Rectal smooth muscle tissue (tissue), 1 donor: ENCODE data around the gene DSCAML1.

Source experiments
- H3K27ac ChIP-seq: one replicate; pipeline ENCODE4 v1.7.0; 2013; ENCODE audit warnings: low read depth, low read length, inconsistent platforms
- H3K27me3 ChIP-seq: one replicate; pipeline ENCODE4 v1.7.0; 2013; ENCODE audit warnings: low read length; ENCODE audit not compliant: control insufficient read depth, insufficient read depth
- H3K36me3 ChIP-seq: one replicate; pipeline ENCODE4 v1.7.0; 2013; ENCODE audit warnings: low read length; ENCODE audit not compliant: control insufficient read depth, insufficient read depth
- H3K4me1 ChIP-seq: one replicate; pipeline ENCODE4 v1.7.0; 2013; ENCODE audit warnings: low read length; ENCODE audit not compliant: control insufficient read depth, insufficient read depth
- H3K4me3 ChIP-seq: one replicate; pipeline ENCODE4 v1.7.0; 2013; ENCODE audit warnings: low read length
- H3K9ac ChIP-seq: one replicate; pipeline ENCODE4 v1.7.0; 2013; ENCODE audit warnings: low read length

The DSCAML1 gene

GRCh38 chr11:117420143-117420485, 376.9 kb downstream of the DSCAML1 start:
- H3K27me3 ChIP-seq: no peaks in the 10 kb centered on the region
- H3K4me3 ChIP-seq: no peak overlapping the region
- no peaks in the 10 kb centered on the region for H3K4me1 ChIP-seq
- no peak overlapping the region for H3K9ac ChIP-seq
- no peak overlapping the region for H3K27ac ChIP-seq
- H3K36me3 ChIP-seq: no peaks in the 10 kb centered on the region

DNA sequence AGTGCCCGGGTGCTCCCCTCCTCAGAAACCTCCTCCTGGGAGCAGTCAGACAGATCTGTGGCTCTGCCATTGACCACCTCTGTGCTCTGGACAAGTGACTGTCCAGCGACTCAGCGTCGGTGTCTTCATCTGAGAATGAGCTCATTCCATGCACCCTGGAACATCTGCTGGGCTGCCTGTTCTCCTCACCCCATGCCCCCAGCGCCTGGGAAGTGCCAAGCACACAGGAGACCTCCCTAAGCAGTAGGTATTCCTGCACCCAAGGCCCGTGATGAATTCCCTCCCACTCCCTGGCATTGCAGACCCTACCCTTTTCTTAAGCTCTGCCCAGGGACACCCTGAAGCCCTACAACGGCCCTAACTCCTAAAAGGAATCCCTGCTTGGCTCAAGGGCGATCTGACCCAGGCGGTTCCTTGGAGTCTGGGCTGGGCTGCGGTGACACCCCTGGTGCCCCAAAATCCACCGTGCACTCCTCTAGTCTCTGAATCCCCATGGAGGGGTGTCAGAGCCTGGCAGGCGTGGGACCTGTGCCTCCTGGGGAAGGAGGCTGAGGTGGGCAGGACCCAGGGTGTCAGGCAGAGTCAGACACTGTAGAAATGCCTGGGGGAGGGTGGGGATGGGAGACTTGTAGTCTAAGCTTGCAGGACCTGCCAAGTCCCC, 377.4 kb downstream of the DSCAML1 start:
- Histone ChIP-seq H3K36me3 (no peaks in the 10 kb centered on the region), H3K4me3 (no peak overlapping the region), H3K9ac (no peak overlapping the region), H3K27ac (no peak overlapping the region), H3K4me1 (no peaks in the 10 kb centered on the region), H3K27me3 (no peaks in the 10 kb centered on the region)

DNA sequence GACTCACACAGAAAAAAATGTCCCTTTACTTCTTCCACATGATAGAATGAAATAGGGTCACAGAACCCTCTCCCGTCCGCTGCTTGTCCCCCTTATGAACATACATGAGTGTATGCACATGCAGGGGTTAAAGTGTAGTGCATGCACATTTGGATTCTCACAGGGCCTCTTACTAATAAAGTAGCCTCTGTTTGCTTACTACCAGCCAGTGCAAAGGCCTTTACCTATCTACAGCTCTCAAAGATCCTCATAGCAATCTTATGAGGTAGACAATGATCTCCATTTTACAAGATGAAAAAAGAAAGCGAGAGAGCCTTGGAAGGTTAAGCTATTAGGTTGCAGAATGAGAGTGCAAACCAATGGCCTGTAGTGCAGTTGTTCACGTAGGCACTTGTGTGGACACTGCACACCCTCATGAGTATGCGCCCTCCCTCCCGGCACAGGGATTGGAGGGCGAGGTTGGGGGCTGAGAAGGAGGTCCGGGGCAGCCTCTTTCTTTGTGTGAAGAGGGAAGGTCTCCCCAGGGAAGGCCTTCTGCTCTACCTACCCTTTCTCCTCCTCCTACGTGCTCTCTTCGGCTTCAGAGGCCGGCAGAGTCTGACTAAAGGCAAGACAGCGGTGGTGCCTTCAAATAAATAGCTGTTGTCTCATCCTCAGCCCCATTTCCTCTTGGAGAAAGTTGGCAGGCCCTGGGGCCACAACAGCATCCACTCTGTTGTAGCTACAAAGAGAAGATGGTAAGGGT, 378.1 kb downstream of the DSCAML1 start:
- Histone ChIP-seq H3K9ac (no peak overlapping the region), H3K27ac (no peak overlapping the region), H3K36me3 (no peaks in the 10 kb centered on the region), H3K4me3 (no peak overlapping the region), H3K4me1 (no peaks in the 10 kb centered on the region), H3K27me3 (no peaks in the 10 kb centered on the region)

- H3K27ac ChIP-seq: no peak overlapping the region
- no peak overlapping the region for H3K9ac ChIP-seq
- H3K4me3 ChIP-seq: no peak overlapping the region
- no peaks in the 10 kb centered on the region for H3K4me1 ChIP-seq
- H3K27me3 ChIP-seq: no peaks in the 10 kb centered on the region
- H3K36me3 ChIP-seq: no peaks in the 10 kb centered on the region
Observed at GRCh38 chr11:117417856-117418255, 379.2 kb downstream of the DSCAML1 start.

DNA sequence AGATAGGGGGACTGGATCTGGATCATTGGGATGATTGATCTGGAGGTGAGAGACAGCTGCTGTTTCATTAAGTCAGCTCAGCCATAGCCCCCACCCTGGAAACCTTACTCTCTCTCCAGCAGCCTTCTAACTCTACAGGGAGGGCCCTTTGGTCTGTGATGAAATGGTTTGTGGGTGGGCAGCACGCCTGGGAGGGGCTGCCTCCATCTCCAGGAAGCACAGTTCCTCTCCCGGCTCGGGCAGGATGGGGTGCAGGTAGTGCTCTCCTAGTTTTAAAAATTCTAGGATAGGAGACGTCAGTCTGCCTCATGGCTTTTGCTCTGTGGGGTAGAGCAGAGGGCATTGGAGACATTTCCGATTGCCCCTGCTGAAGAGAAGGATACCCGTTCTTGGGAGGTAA, 379.7 kb downstream of the DSCAML1 start:
- Histone ChIP-seq H3K27ac (no peak overlapping the region), H3K9ac (no peak overlapping the region), H3K4me3 (no peak overlapping the region), H3K4me1 (no peaks in the 10 kb centered on the region), H3K27me3 (no peaks in the 10 kb centered on the region), H3K36me3 (no peaks in the 10 kb centered on the region)

DNA sequence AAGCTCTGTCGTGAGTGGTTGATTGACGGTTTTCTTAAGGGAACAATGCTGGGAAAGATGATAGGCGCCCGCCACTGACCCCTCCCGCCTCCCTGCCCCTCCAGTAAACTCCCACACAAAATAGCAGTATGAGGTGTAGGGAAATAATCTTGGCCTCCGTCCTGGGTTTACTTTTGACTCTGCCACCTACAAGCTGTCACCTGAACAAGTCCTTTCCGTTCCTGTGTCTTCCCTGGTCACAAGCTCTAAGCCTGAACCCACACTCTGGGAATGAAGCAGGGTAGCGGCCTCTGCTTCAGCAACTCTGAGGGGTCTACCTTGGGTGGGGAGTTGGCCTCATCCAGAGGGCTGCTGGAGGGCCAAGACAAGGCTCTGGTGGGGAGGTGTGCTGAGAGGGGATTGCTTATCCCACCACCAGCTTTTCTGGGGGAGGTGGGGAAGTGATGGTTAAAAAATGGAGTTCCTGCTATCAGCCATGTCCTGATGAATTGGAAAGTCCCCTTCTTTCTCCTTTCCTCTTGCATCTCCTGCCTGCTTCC, 381.6 kb downstream of the DSCAML1 start:
- H3K4me1 ChIP-seq: no peaks in the 10 kb centered on the region
- no peak overlapping the region for H3K4me3 ChIP-seq
- H3K27ac ChIP-seq: no peak overlapping the region
- no peaks in the 10 kb centered on the region for H3K27me3 ChIP-seq
- H3K9ac ChIP-seq: no peak overlapping the region
- peaks cover 5% of the 10 kb centered on the region for H3K36me3 ChIP-seq

DNA sequence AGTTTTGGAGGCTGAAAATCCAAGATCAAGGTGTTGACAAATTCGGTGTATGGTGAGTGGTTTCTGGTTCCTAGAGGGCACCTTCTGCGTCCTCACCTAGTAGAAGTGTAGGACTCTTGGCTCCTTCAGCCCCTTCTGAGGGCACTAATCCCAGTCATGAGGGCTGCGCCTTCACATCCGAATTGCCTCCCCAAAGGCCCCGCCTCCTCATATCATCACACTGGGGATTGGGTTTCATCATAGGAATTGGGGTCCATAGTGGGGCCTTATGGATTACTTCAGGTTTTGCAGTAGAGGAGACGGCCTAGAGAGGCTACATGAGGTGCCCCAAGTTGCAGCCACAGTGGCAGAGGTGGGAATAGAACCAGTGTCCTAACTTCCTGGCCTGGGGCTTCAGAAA, 382.3 kb downstream of the DSCAML1 start:
- Histone ChIP-seq H3K27me3 (no peaks in the 10 kb centered on the region), H3K36me3 (peaks cover 8% of the 10 kb centered on the region), H3K4me3 (no peak overlapping the region), H3K9ac (no peak overlapping the region), H3K27ac (no peak overlapping the region), H3K4me1 (no peaks in the 10 kb centered on the region)

GRCh38 chr11:117413616-117414015, 383.4 kb downstream of the DSCAML1 start:
- H3K27me3 ChIP-seq: no peaks in the 10 kb centered on the region
- H3K4me1 ChIP-seq: no peaks in the 10 kb centered on the region
- no peak overlapping the region for H3K27ac ChIP-seq
- H3K4me3 ChIP-seq: no peak overlapping the region
- H3K9ac ChIP-seq: no peak overlapping the region
- peaks cover 15% of the 10 kb centered on the region for H3K36me3 ChIP-seq

- no peaks in the 10 kb centered on the region for H3K27me3 ChIP-seq
- H3K9ac ChIP-seq: no peak overlapping the region
- H3K4me1 ChIP-seq: no peaks in the 10 kb centered on the region
- H3K4me3 ChIP-seq: no peak overlapping the region
- H3K36me3 ChIP-seq: peaks cover 18% of the 10 kb centered on the region
- no peak overlapping the region for H3K27ac ChIP-seq
Observed at GRCh38 chr11:117412653-117413275, 384.3 kb downstream of the DSCAML1 start.

DNA sequence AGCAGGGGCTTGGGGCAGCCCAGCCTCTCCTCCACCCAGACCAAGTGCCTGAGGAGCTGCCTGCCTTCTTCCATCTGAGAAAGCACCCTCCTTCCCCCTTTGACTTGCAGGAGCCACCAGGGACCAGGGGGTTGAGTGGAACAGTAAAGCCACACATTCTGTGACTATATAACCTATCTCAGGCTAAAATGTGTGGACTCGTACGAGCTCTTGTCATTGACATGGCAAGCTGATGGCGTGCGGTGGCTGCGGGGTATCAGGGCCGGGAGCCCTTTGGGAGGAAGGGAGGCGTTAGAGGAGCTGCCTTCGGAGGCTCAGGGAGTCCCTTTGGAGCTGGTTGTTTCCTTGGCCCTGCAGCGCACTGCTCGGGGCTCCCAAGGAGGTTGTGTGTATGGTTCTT, 384.8 kb downstream of the DSCAML1 start:
- Histone ChIP-seq H3K36me3 (peaks cover 18% of the 10 kb centered on the region), H3K4me3 (no peak overlapping the region), H3K27ac (no peak overlapping the region), H3K4me1 (no peaks in the 10 kb centered on the region), H3K27me3 (no peaks in the 10 kb centered on the region), H3K9ac (no peak overlapping the region)

DNA sequence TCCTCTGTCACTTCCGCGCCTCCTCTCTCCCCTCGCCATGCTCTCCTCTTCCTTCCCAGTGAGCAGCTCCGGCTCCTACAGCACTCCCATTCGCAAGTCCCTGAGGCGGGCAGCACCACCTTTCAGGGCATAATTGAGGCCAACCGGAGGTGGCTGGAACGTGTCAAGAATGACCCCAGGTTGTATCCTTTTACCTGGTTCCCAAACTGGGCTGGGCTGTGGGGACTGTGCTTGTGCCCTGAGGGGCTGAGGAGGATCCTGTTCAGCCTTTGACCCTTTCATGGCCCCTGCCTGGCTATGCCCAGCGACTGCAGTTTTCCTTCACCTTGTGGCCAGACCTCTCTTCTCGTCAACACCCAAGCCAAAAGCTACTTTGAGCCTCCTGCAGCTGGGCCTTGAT, 385.3 kb downstream of the DSCAML1 start:
- no peak overlapping the region for H3K9ac ChIP-seq
- peaks cover 18% of the 10 kb centered on the region for H3K36me3 ChIP-seq
- no peaks in the 10 kb centered on the region for H3K27me3 ChIP-seq
- no peak overlapping the region for H3K4me3 ChIP-seq
- no peaks in the 10 kb centered on the region for H3K4me1 ChIP-seq
- H3K27ac ChIP-seq: no peak overlapping the region

GRCh38 chr11:117410861-117411710, 385.9 kb downstream of the DSCAML1 start:
- H3K4me3 ChIP-seq: no peak overlapping the region
- no peaks in the 10 kb centered on the region for H3K27me3 ChIP-seq
- no peaks in the 10 kb centered on the region for H3K4me1 ChIP-seq
- no peak overlapping the region for H3K9ac ChIP-seq
- no peak overlapping the region for H3K27ac ChIP-seq
- H3K36me3 ChIP-seq: peaks cover 18% of the 10 kb centered on the region
